ENCODE results near the gene GSTA3.

- TF ChIP-seq, protein P1, sequence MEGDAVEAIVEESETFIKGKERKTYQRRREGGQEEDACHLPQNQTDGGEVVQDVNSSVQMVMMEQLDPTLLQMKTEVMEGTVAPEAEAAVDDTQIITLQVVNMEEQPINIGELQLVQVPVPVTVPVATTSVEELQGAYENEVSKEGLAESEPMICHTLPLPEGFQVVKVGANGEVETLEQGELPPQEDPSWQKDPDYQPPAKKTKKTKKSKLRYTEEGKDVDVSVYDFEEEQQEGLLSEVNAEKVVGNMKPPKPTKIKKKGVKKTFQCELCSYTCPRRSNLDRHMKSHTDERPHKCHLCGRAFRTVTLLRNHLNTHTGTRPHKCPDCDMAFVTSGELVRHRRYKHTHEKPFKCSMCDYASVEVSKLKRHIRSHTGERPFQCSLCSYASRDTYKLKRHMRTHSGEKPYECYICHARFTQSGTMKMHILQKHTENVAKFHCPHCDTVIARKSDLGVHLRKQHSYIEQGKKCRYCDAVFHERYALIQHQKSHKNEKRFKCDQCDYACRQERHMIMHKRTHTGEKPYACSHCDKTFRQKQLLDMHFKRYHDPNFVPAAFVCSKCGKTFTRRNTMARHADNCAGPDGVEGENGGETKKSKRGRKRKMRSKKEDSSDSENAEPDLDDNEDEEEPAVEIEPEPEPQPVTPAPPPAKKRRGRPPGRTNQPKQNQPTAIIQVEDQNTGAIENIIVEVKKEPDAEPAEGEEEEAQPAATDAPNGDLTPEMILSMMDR (IDR thresholded peaks at IDR 0.05), result no peak
- TF ChIP-seq POLR2A (IDR thresholded peaks at IDR 0.05) (no peak), EP300 (IDR thresholded peaks at IDR 0.05) (no peak)
Observed at GRCh38 chr6:52872031-52872430, 37.5 kb downstream of the GSTA3 start.
